Metanephros (tissue), 1 donor: Measurements from ENCODE around the gene TRIAP1. TPM values are rescaled to one million over a fixed set of nuclear protein-coding genes. Genes with fewer than 3 reads are reported as not detected.

Source experiments
- total RNA-seq: library from RNA; depleted of rRNA; stranded (reverse); fragments of >200 nt; gene quantifications from one replicate; pipeline ENCODE4 v1.2.3, GENCODE V29; 2014

The TRIAP1 gene
- total RNA-seq = 11.3 TPM

DNA sequence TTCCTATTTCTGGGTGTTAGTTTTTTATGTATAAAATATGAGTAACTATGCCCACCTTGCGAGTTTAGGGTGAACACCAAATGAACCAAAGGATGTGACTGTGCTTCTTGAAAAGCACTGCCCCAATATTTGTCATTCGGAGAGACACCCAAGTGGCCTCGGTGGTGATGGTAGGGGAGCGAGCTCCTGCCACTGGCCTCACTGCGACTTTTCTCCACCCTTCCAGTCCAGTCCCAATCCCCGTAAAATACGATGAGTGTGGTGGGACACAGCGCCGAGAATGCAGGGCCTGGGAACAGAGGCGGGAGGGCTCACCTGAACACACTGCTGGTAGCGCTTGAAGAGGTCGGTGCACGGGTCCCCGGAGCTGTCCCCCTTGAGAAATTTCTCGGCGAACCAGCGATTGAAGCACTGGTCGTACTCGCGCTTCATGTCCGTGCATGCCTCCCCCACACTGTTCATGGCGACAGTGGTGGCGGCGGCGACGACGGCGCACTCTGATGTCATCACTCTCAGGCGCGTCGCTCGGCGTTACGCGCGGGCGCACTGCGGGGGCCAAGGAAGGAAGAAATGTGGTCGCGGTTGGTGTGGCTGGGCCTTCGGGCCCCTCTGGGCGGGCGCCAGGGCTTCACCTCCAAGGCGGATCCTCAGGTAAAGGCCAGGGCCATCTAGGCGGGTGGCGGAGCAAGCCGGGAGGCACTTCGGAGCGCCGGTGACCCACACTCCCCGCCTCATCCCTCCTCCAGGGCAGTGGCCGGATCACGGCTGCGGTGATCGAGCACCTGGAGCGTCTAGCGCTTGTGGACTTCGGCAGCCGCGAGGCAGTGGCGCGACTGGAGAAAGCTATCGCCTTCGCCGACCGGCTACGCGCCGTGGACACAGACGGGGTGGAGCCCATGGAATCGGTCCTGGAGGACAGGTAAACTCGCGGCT is at the start of gene TRIAP1, which contains the start of gene GATC:
TSS of gene TRIAP1 (minus strand) at position 474 of the 933 bp plus-strand sequence. CDS start at position 462, 12 bp downstream.
TSS of gene GATC (plus strand) at position 534 of the 933 bp plus-strand sequence. CDS start at position 571, 37 bp downstream.

DNA sequence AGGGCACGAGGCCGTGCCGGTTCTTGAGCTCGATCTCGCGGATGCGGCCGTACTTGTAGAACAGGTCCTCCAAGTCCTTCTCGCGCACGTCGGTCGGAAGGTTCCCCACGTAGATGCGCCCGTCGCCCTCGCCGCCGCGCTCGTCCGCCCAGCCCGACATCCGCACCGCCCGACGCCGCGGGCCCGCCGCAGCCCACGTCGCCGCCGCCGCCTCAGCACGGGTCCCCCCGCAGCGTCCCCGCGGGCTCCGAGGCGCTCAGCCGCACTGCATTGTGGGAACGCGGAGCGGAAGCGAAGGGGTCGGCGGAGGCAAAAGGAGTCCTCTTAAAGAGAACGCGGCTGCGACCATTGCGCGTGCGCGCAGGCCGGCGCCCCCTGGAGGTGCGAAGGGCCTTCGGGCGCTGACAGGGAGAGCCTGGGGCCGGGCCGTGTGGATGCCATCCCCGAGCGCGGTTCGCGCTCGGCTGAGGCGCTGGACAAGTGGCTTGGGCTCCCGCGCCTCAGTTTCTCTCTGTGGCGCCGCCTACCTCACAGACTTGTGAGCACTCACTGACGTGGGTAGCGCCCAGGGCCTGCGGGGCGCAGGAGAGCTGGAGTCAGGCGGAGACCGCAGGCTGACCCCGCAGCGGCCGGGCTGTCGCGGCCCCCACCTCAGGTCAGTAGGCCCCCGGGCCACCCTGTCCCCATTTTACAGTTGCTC is 23.4 kb upstream of the TRIAP1 start, which contains the start of gene SRSF9:
TSS of gene SRSF9 (minus strand) at position 299 of the 700 bp plus-strand sequence. CDS start at position 160, 139 bp downstream.

GRCh38 chr12:120437735-120438494 is 8.3 kb downstream of the TRIAP1 start, which contains the start of gene COX6A1:
COX6A1 (plus strand) TSS chr12:120438113; CDS start chr12:120438127, 14 bp downstream.

Other genes starting within 250 kb of the TRIAP1 start
- 2,111 TPM for gene RPLP0, start 245.3 kb downstream of the TRIAP1 start, total RNA-seq
- 62.1 TPM for gene PXN, start 180.7 kb downstream of the TRIAP1 start, total RNA-seq
- under 0.01 TPM for gene RNU4-2, start 154.5 kb downstream of the TRIAP1 start, total RNA-seq
- under 0.01 TPM for gene RNU4-1, start 153.1 kb downstream of the TRIAP1 start, total RNA-seq
- gene SIRT4, start 144.1 kb downstream of the TRIAP1 start, total RNA-seq = 6.3 TPM
- gene PLA2G1B, start 118.6 kb downstream of the TRIAP1 start, total RNA-seq = not detected
- gene MSI1, start 77.2 kb downstream of the TRIAP1 start, total RNA-seq = 4.8 TPM
- 257 TPM for gene COX6A1, start 8.3 kb downstream of the TRIAP1 start, total RNA-seq
- gene GATC, start 60 bp upstream of the TRIAP1 start, total RNA-seq = 22.4 TPM
- 134 TPM for gene SRSF9, start 23.4 kb upstream of the TRIAP1 start, total RNA-seq
- gene DYNLL1, start 49.7 kb upstream of the TRIAP1 start, total RNA-seq = 265 TPM
- gene COQ5, start 82.8 kb upstream of the TRIAP1 start, total RNA-seq = 51.4 TPM
- 175 TPM for gene RNF10, start 88.0 kb upstream of the TRIAP1 start, total RNA-seq
- 28.4 TPM for gene POP5, start 135.0 kb upstream of the TRIAP1 start, total RNA-seq
- gene CABP1, start 194.2 kb upstream of the TRIAP1 start, total RNA-seq = 1.9 TPM
- 76.0 TPM for gene MLEC, start 240.8 kb upstream of the TRIAP1 start, total RNA-seq